K562 (cell line): ENCODE data around the gene ZNF761. TPM values are rescaled to one million over a fixed set of nuclear protein-coding genes. Genes with fewer than 3 reads are reported as not detected.

Source experiments
- BHLHE40 ChIP-seq: IDR thresholded peaks from 2 replicates; pipeline ENCODE4 v1.6.1; 2011; ENCODE audit warnings: low read length, improper control_type of control experiment
- C11orf30 ChIP-seq: fragments of 450-650 bp; IDR thresholded peaks from 2 replicates; pipeline ENCODE4 v1.6.1; 2016; ENCODE audit warnings: low read depth, mild to moderate bottlenecking
- CHD2 ChIP-seq: IDR thresholded peaks from 2 replicates; pipeline ENCODE4 v1.6.1; 2011; ENCODE audit warnings: low read depth, low read length
- CLOCK ChIP-seq: fragments of 250-450 bp; sonication (Bioruptor Pico); IDR thresholded peaks from 2 replicates; pipeline ENCODE4 v1.4.0; 2020; ENCODE audit warnings: mild to moderate bottlenecking, moderate library complexity, borderline replicate concordance
- DACH1 ChIP-seq: fragments of 450-650 bp; IDR thresholded peaks from 2 replicates; pipeline ENCODE4 v1.6.1; 2018; ENCODE audit not compliant: partially characterized antibody
- EP300 ChIP-seq: IDR thresholded peaks from 2 replicates; pipeline ENCODE4 v1.6.1; 2012; ENCODE audit warnings: low read length, improper control_type of control experiment
- GTF2B ChIP-seq: IDR thresholded peaks from 2 replicates; pipeline ENCODE4 v1.6.1; 2011; ENCODE audit not compliant: insufficient read length; ENCODE audit errors: extremely low read depth
- HDAC8 ChIP-seq: fragments of 450-650 bp; IDR thresholded peaks from 2 replicates; pipeline ENCODE4 v1.6.1; 2016; ENCODE audit warnings: mild to moderate bottlenecking, missing genetic modification characterization, moderate library complexity, missing compliant biosample characterization
- HMBOX1 ChIP-seq: sonication (generic); IDR thresholded peaks from 2 replicates; pipeline ENCODE4 v1.6.1; 2016
- MAFF ChIP-seq: IDR thresholded peaks from 2 replicates; pipeline ENCODE4 v1.6.1; 2012; ENCODE audit warnings: low read length, improper control_type of control experiment
- MTA1 ChIP-seq: fragments of 450-650 bp; IDR thresholded peaks from 2 replicates; pipeline ENCODE4 v1.6.1; 2017; ENCODE audit warnings: borderline replicate concordance
- NONO ChIP-seq, 2 experiments: fragments of 200-400 bp in 1 of 2; fragments of 450-650 bp in 1 of 2; formaldehyde crosslinking in 1 of 2; IDR thresholded peaks; 2 replicates each; pipeline ENCODE4 v1.6.1; 2017; ENCODE audit warnings: low read depth in 2 of 2, mild to moderate bottlenecking in 2 of 2, moderate library complexity in 2 of 2, low read length in 1 of 2
- POLR2G ChIP-seq: fragments of 200-400 bp; formaldehyde crosslinking; IDR thresholded peaks from 2 replicates; pipeline ENCODE4 v1.6.1; 2017; ENCODE audit warnings: low read depth, mild to moderate bottlenecking, antibody characterized with exemption, low read length, moderate library complexity
- STAG1 ChIP-seq: sonication (generic); formaldehyde crosslinking; IDR thresholded peaks from 2 replicates; pipeline ENCODE4 v1.5.0; 2020; ENCODE audit warnings: missing genetic modification reagents, borderline replicate concordance
- THRA ChIP-seq: fragments of 450-650 bp; IDR thresholded peaks from 2 replicates; pipeline ENCODE4 v1.6.1; 2017; ENCODE audit warnings: mild to moderate bottlenecking, moderate library complexity
- THRAP3 ChIP-seq: fragments of 450-650 bp; IDR thresholded peaks from 2 replicates; pipeline ENCODE4 v1.6.1; 2016; ENCODE audit warnings: mild to moderate bottlenecking, inconsistent platforms, borderline replicate concordance
- XRCC3 ChIP-seq: fragments of 450-650 bp; IDR thresholded peaks from 2 replicates; pipeline ENCODE4 v1.6.1; 2017; ENCODE audit warnings: mild to moderate bottlenecking, moderate library complexity
- ZC3H11A ChIP-seq: IDR thresholded peaks from 2 replicates; pipeline ENCODE4 v1.6.1; 2012; ENCODE audit warnings: low read depth, low read length, improper control_type of control experiment
- ZNF175 ChIP-seq: fragments of 200-800 bp; sonication (Bioruptor generic); IDR thresholded peaks from 2 replicates; pipeline ENCODE4 v1.6.1; 2016; ENCODE audit warnings: low read depth, mild to moderate bottlenecking, missing genetic modification characterization, missing compliant biosample characterization
- ZNF512 ChIP-seq: IDR thresholded peaks from 2 replicates; pipeline ENCODE4 v1.6.1; 2016; ENCODE audit warnings: missing genetic modification characterization, missing compliant biosample characterization
- ZNF589 ChIP-seq: fragments of 200-800 bp; sonication (Bioruptor generic); IDR thresholded peaks from 2 replicates; pipeline ENCODE4 v1.6.1; 2016; ENCODE audit warnings: low read depth, missing genetic modification characterization, missing compliant biosample characterization
- ZNF785 ChIP-seq: fragments of 250-450 bp; sonication (Bioruptor Pico); IDR thresholded peaks from 2 replicates; pipeline ENCODE4 v1.4.0; 2020; ENCODE audit warnings: mild to moderate bottlenecking
- polyA plus RNA-seq, 8 experiments: library from polyadenylated mRNA; depleted of rRNA in 4 of 8; stranded (reverse) in 5 of 8; unstranded in 3 of 8; fragments of >200 nt; fragmentation: Nextera tagmentation in 2 of 8; fragmentation: Illumina TruSeq in 1 of 8; extraction: Ambion mirVana in 2 of 8; extraction: Trizol in 1 of 8; gene quantifications; 2 replicates each; pipeline versions ENCODE4 v1.2.1 to v1.2.3, GENCODE V29; 2011 to 2014; ENCODE audit warnings: inconsistent platforms in 1 of 8, missing spikeins in 1 of 8
- total RNA-seq, 7 experiments: library from RNA; depleted of rRNA in 6 of 7; stranded (reverse); fragments of >200 nt in 6 of 7; fragmentation: Illumina TruSeq in 2 of 7; extraction: Trizol in 2 of 7; gene quantifications; 2 replicates each; pipeline versions ENCODE4 v1.2.1 to v1.2.3, GENCODE V29; 2011 to 2021; ENCODE audit warnings: low replicate concordance in 1 of 7

ZNF761 gene
- total and polyA plus RNA-seq, 9 of the 15 experiments (the other 6 are each of a cell fraction or from before 2014, with no cell fraction given) = 10.3 to 30.2 (median 17.0) TPM

GRCh38 chr19:53394974-53395839 is 36.6 kb upstream of the ZNF761 start, which contains the start of gene ZNF765 (continued):
- 0 out of 4 replicates have a peak, but pooled peaks of 1 of the 2 experiments have one; percentile 26 for TF ChIP-seq NONO (IDR thresholded peaks at IDR 0.05; ENCODE audit: low read depth in 2 of 2, low read length in 1 of 2)
- no peak for TF ChIP-seq ZNF512 (tag)
- no peak for TF ChIP-seq BHLHE40
- TF ChIP-seq MTA1 = no peak
- TF ChIP-seq GTF2B = no peak
- TF ChIP-seq C11orf30 = no peak
- TF ChIP-seq STAG1 (CRISPR knock-in tag) = no peak
- TF ChIP-seq HMBOX1 = no peak
- no peak; the same call in 1 of the 2 replicates for TF ChIP-seq CHD2
- TF ChIP-seq XRCC3 = no peak
- TF ChIP-seq CLOCK (CRISPR knock-in tag) = no peak
- TF ChIP-seq DACH1 = no peak
- no peak for TF ChIP-seq MAFF
- no peak for TF ChIP-seq THRAP3
- TF ChIP-seq HDAC8 (tag) = no peak
- no peak for TF ChIP-seq EP300
- no peak for TF ChIP-seq THRA
- no peak for TF ChIP-seq ZNF589
- no peak for TF ChIP-seq ZC3H11A
- no peak for TF ChIP-seq ZNF785 (CRISPR knock-in tag)
- peak; percentile 79 for TF ChIP-seq POLR2G
- no peak for TF ChIP-seq ZNF175 (CRISPR knock-in tag)
